Activated T-cell treated with anti-CD3 and anti-CD28 coated beads, Interleukin-2, amount 50 U/mL, for 72 hours (primary cell): ENCODE measurements around the gene BLOC1S1. TPM values are rescaled to one million over a fixed set of nuclear protein-coding genes. Genes with fewer than 3 reads are reported as not detected.
A peak's percentile ranks its signal among the peaks of the same experiment; 100 is the strongest.

ENCODE experiments used
- ATAC-seq, 2 donors: fragments of 150-1000 bp; cut with Tn5 transposase; replicated peaks in 1 of 2; 2 replicates each; pipeline ENCODE4 v1.10.0; 2021; ENCODE audit warnings: moderate library complexity in 2 of 2, mild to moderate bottlenecking in 1 of 2
- DNase-seq, 2 donors: peaks; one replicate each; pipeline ENCODE4 v3.0.0; 2021 to 2022; ENCODE audit warnings: mixed read lengths in 1 of 2
- H3K27ac Mint-ChIP-seq: one replicate; pipeline ENCODE4 v1.8.0; 2022; ENCODE audit warnings: mild to moderate bottlenecking, moderate library complexity, mixed read lengths
- H3K27me3 Mint-ChIP-seq: one replicate; pipeline ENCODE4 v1.8.0; 2022; ENCODE audit warnings: low read depth, mixed read lengths
- H3K36me3 Mint-ChIP-seq, 2 donors: one replicate each; pipeline ENCODE4 v1.8.0; 2022; ENCODE audit warnings: mixed read lengths in 2 of 2, mild to moderate bottlenecking in 1 of 2; ENCODE audit not compliant: insufficient read depth in 2 of 2
- H3K4me1 Mint-ChIP-seq: one replicate; pipeline ENCODE4 v1.8.0; 2022; ENCODE audit warnings: low read depth, mixed read lengths
- H3K4me3 Mint-ChIP-seq, 2 donors: one replicate each; pipeline ENCODE4 v1.8.0; 2022; ENCODE audit warnings: mild to moderate bottlenecking in 2 of 2, mixed read lengths in 2 of 2, moderate library complexity in 2 of 2
- H3K9me3 Mint-ChIP-seq, 2 donors: one replicate each; pipeline ENCODE4 v1.8.0; 2022; ENCODE audit warnings: mixed read lengths in 2 of 2
- total RNA-seq, 2 donors: library from RNA; stranded (reverse); gene quantifications; one replicate each; pipeline ENCODE4 v1.2.3, GENCODE V29; 2022

Gene BLOC1S1
- total RNA-seq, 2 donors from 2014 or later = 116 to 121 TPM

- H3K9me3 Mint-ChIP-seq = no peaks in the 10 kb centered on the region
- H3K4me3 Mint-ChIP-seq = peak overlapping the region; percentile 22 to 53
- ATAC-seq = peak; percentile 92 to 97
- DNase-seq = peak; percentile 62 to 63
- H3K27me3 Mint-ChIP-seq = no peaks in the 10 kb centered on the region
- peaks cover 18% of the 10 kb centered on the region for H3K4me1 Mint-ChIP-seq
- peaks cover 9 to 33% of the 10 kb centered on the region in 2 donors for H3K36me3 Mint-ChIP-seq
- peak overlapping the region; percentile 74 for H3K27ac Mint-ChIP-seq
These were observed 44.8 kb downstream of the BLOC1S1 start for GRCh38 chr12:55760663-55761062.

- ATAC-seq (no peak), DNase-seq (no peak)
- peaks cover 18% of the 10 kb centered on the region for H3K4me1 Mint-ChIP-seq
- no peak overlapping the region for H3K4me3 Mint-ChIP-seq
- H3K9me3 Mint-ChIP-seq = no peaks in the 10 kb centered on the region
- no peaks in the 10 kb centered on the region for H3K27me3 Mint-ChIP-seq
- no peak overlapping the region for H3K27ac Mint-ChIP-seq
- peaks cover 5 to 30% of the 10 kb centered on the region in 2 donors for H3K36me3 Mint-ChIP-seq
These were observed 46.8 kb downstream of the BLOC1S1 start for GRCh38 chr12:55762646-55763045.

GRCh38 chr12:55765736-55766290 lies 50.0 kb downstream of the BLOC1S1 start:
- Mint-ChIP-seq H3K36me3 (peaks cover 4 to 16% of the 10 kb centered on the region in 2 donors), H3K4me1 (peaks cover 12% of the 10 kb centered on the region), H3K9me3 (no peaks in the 10 kb centered on the region), H3K4me3 (no peak overlapping the region), H3K27ac (peak overlapping the region; percentile 44), H3K27me3 (no peaks in the 10 kb centered on the region)
- ATAC-seq = no peak
- DNase-seq = no peak

GRCh38 chr12:55767156-55767555 lies 51.3 kb downstream of the BLOC1S1 start:
- H3K4me3 Mint-ChIP-seq = no peak overlapping the region
- H3K36me3 Mint-ChIP-seq = peaks cover 4 to 17% of the 10 kb centered on the region in 2 donors
- H3K27me3 Mint-ChIP-seq = no peaks in the 10 kb centered on the region
- H3K9me3 Mint-ChIP-seq = no peaks in the 10 kb centered on the region
- ATAC-seq = no peak
- no peak overlapping the region for H3K27ac Mint-ChIP-seq
- H3K4me1 Mint-ChIP-seq = peaks cover 4% of the 10 kb centered on the region
- no peak for DNase-seq

Other genes starting within 250 kb of the BLOC1S1 start
- under 1 TPM in 1 of 2 donors, not detected in 1; 0.26 TPM for gene OR6C70, start 245.9 kb upstream of the BLOC1S1 start, total RNA-seq
- not detected for gene OR6C68, start 223.7 kb upstream of the BLOC1S1 start, total RNA-seq
- gene OR6C4, start 166.4 kb upstream of the BLOC1S1 start, total RNA-seq = not detected
- not detected for gene OR2AP1, start 143.6 kb upstream of the BLOC1S1 start, total RNA-seq
- gene OR10P1, start 79.2 kb upstream of the BLOC1S1 start, total RNA-seq = not detected
- 1 to 10 TPM; 6.6 to 8.9 TPM for gene ITGA7, start 8.1 kb upstream of the BLOC1S1 start, total RNA-seq
- gene RDH5, start 4.3 kb downstream of the BLOC1S1 start, total RNA-seq = 1 to 10 TPM; 7.3 to 9.3 TPM
- gene CD63, start 13.0 kb downstream of the BLOC1S1 start, total RNA-seq = 100 to 1,000 TPM; 122 to 154 TPM
- 1 to 10 TPM; 3.4 to 4.8 TPM for gene GDF11, start 27.1 kb downstream of the BLOC1S1 start, total RNA-seq
- gene SARNP, start 101.7 kb downstream of the BLOC1S1 start, total RNA-seq = 100 to 1,000 TPM; 106 to 127 TPM
- gene ORMDL2, start 102.0 kb downstream of the BLOC1S1 start, total RNA-seq = 10 to 100 TPM; 29.5 to 33.5 TPM
- 10 to 100 TPM; 24.1 to 24.4 TPM for gene DNAJC14, start 113.5 kb downstream of the BLOC1S1 start, total RNA-seq
- under 1 TPM; 0.41 to 0.81 TPM for gene MMP19, start 126.9 kb downstream of the BLOC1S1 start, total RNA-seq
- 10 to 100 TPM; 35.1 to 36.6 TPM for gene PYM1, start 211.8 kb downstream of the BLOC1S1 start, total RNA-seq
- 100 to 1,000 TPM; 343 to 396 TPM for gene DGKA, start 215.1 kb downstream of the BLOC1S1 start, total RNA-seq
- gene PMEL, start 250.0 kb downstream of the BLOC1S1 start, total RNA-seq = 1 to 10 TPM in 1 of 2 donors, under 1 TPM in 1; 1.00 to 1.9 TPM